Lung (tissue), 12 donors: Measurements from ENCODE around the gene PRLR. TPM values are rescaled to one million over a fixed set of nuclear protein-coding genes. Genes with fewer than 3 reads are reported as not detected.
A peak's percentile ranks its signal among the peaks of the same experiment; 100 is the strongest.

Source experiments
- ATAC-seq: fragments of 200-7000 bp; cut with Tn5 transposase; one replicate; pipeline ENCODE4 v1.9.1; 2020; ENCODE audit warnings: moderate number of reproducible peaks; ENCODE audit not compliant: insufficient read depth, low FRiP score
- DNase-seq, 3 donors: peaks; one replicate each; pipeline ENCODE4 v3.0.0-alpha.2; 2013 to 2017
- H3K27ac ChIP-seq, 2 donors: one replicate each; pipeline ENCODE4 v1.5.1; 2013; ENCODE audit warnings: mild to moderate bottlenecking in 2 of 2, moderate library complexity in 2 of 2, control low read depth in 1 of 2, inconsistent platforms in 1 of 2, low read depth in 1 of 2, low read length in 1 of 2
- H3K27me3 ChIP-seq, 3 donors: one replicate each; pipeline ENCODE4 v1.5.1; 2013; ENCODE audit warnings: low read length in 2 of 3; ENCODE audit not compliant: control insufficient read depth in 3 of 3, insufficient read depth in 3 of 3
- H3K36me3 ChIP-seq, 4 donors: one replicate each; pipeline ENCODE4 v1.5.1; 2013; ENCODE audit warnings: low read length in 4 of 4, mild to moderate bottlenecking in 1 of 4, moderate library complexity in 1 of 4; ENCODE audit not compliant: control insufficient read depth in 4 of 4, insufficient read depth in 4 of 4
- H3K4me1 ChIP-seq, 5 donors: one replicate each; pipeline ENCODE4 v1.5.1; 2013; ENCODE audit warnings: low read length in 5 of 5, mild to moderate bottlenecking in 2 of 5, moderate library complexity in 1 of 5; ENCODE audit not compliant: control insufficient read depth in 5 of 5, insufficient read depth in 5 of 5
- H3K4me3 ChIP-seq: one replicate; pipeline ENCODE4 v1.5.1; 2013; ENCODE audit warnings: mild to moderate bottlenecking, control low read depth, moderate library complexity
- H3K9ac ChIP-seq, 2 donors: one replicate each; pipeline ENCODE4 v1.5.1; 2013; ENCODE audit warnings: low read length in 2 of 2, control low read depth in 1 of 2; ENCODE audit not compliant: insufficient read depth in 1 of 2
- H3K9me3 ChIP-seq, 4 donors: one replicate each; pipeline ENCODE4 v1.5.1; 2013; ENCODE audit warnings: low read length in 3 of 4, mild to moderate bottlenecking in 1 of 4, moderate library complexity in 1 of 4; ENCODE audit not compliant: control insufficient read depth in 4 of 4, insufficient read depth in 3 of 4
- CTCF ChIP-seq: IDR thresholded peaks from 2 replicates; pipeline ENCODE4 v1.5.1; 2012; ENCODE audit warnings: mild to moderate bottlenecking; ENCODE audit errors: control extremely low read depth, extremely low read depth
- WGBS, 2 donors: extraction: QIAGEN DNeasy Blood & Tissue Kit; methylation state at CpG; one replicate each; pipeline ENCODE4 v1.1.7; 2013; 5-methylcytosine and 5-hydroxymethylcytosine counted together
- polyA plus RNA-seq, 2 donors: library from polyadenylated mRNA; stranded (reverse); fragments of 200-250 nt; gene quantifications; one replicate each; pipeline ENCODE4 v1.2.1, GENCODE V29; 2013
- total RNA-seq, 2 donors: library from RNA; depleted of rRNA in 1 of 2; stranded (reverse); fragments of >200 nt in 1 of 2; gene quantifications; one replicate each; pipeline ENCODE4 v1.2.1, GENCODE V29; 2014 to 2021
- donor health status: control.
- donor health status: control.
- donor health status: Bipolar disorder and iron deficiency.
- donor health status: healthy.
- donor health status: DM: yes; HTN: yes; CAD: no.

The PRLR gene
- total and polyA plus RNA-seq, 4 donors, result 0.02 to 3.4 (median 0.76) TPM

GRCh38 chr5:35227720-35228119, 2.6 kb downstream of the PRLR start:
- Histone ChIP-seq H3K9ac (no peak overlapping the region), H3K9me3 (no peaks in the 10 kb centered on the region), H3K36me3 (no peaks in the 10 kb centered on the region), H3K4me1 (peaks cover 0 to 28% (median 4%) of the 10 kb centered on the region in 5 donors), H3K27me3 (peaks cover 0 to 9% (median 9%) of the 10 kb centered on the region in 3 donors), H3K27ac (no peak overlapping the region), H3K4me3 (no peak overlapping the region)
- 88 to 95% methylated on average over 4 of the region's 4 CpGs for WGBS, 2 donors
- ATAC-seq (no peak), DNase-seq (no peak)
- TF ChIP-seq CTCF, result no peak

GRCh38 chr5:35223787-35224395, 6.4 kb downstream of the PRLR start:
- H3K4me3 ChIP-seq, result no peak overlapping the region
- peaks cover 0 to 15% (median 0%) of the 10 kb centered on the region in 5 donors for H3K4me1 ChIP-seq
- no peaks in the 10 kb centered on the region for H3K36me3 ChIP-seq
- H3K27me3 ChIP-seq, result peaks cover 0 to 3% (median 0%) of the 10 kb centered on the region in 3 donors
- no peak overlapping the region for H3K9ac ChIP-seq
- DNase-seq (peak; percentile 59 to 85 (median 66)), ATAC-seq (no peak)
- TF ChIP-seq CTCF, result no peak
- H3K9me3 ChIP-seq, result no peaks in the 10 kb centered on the region
- WGBS, 2 donors, result 77 to 78% methylated on average over 7 of the region's 7 CpGs
- no peak overlapping the region for H3K27ac ChIP-seq

- no peak overlapping the region for H3K27ac ChIP-seq
- no peak overlapping the region for H3K4me3 ChIP-seq
- no peak for TF ChIP-seq CTCF
- peaks cover 0 to 15% (median 0%) of the 10 kb centered on the region in 5 donors for H3K4me1 ChIP-seq
- ATAC-seq (no peak), DNase-seq (no peak)
- H3K9me3 ChIP-seq, result no peaks in the 10 kb centered on the region
- H3K36me3 ChIP-seq, result no peaks in the 10 kb centered on the region
- no peaks in the 10 kb centered on the region for H3K27me3 ChIP-seq
- H3K9ac ChIP-seq, result no peak overlapping the region
These were observed 9.3 kb downstream of the PRLR start for GRCh38 chr5:35220967-35221366.

- Histone ChIP-seq H3K9me3 (no peaks in the 10 kb centered on the region), H3K27me3 (no peaks in the 10 kb centered on the region), H3K4me1 (peaks cover 0 to 9% (median 0%) of the 10 kb centered on the region in 5 donors), H3K36me3 (no peaks in the 10 kb centered on the region), H3K27ac (no peak overlapping the region), H3K9ac (no peak overlapping the region), H3K4me3 (no peak overlapping the region)
- WGBS, 2 donors, result 94 to 96% methylated on average over 4 of the region's 4 CpGs
- TF ChIP-seq CTCF, result no peak
- no peak for ATAC-seq
- no peak for DNase-seq
These were observed 11.3 kb downstream of the PRLR start for GRCh38 chr5:35218981-35219380.
